ENCODE data around the gene GUCY1A1. TPM values are rescaled to one million over a fixed set of nuclear protein-coding genes. Genes with fewer than 3 reads are reported as not detected.
A peak's percentile ranks its signal among the peaks of the same experiment; 100 is the strongest.

Gene GUCY1A1
- total RNA-seq, 1 donor from 2014 or later, result 63.1 TPM

- no peak overlapping the region for H3K4me3 ChIP-seq
- H3K36me3 ChIP-seq, result peaks cover 15% of the 10 kb centered on the region
- TF ChIP-seq CTCF (IDR thresholded peaks at IDR 0.05), result no peak
- H3K9me3 ChIP-seq, result no peaks in the 10 kb centered on the region
- no peak for ATAC-seq
- H3K27ac ChIP-seq, result no peak overlapping the region
- no peaks in the 10 kb centered on the region for H3K4me1 ChIP-seq
- no peak for DNase-seq
- intact Hi-C loops (cut with DNase I), result no loop called here
- H3K27me3 ChIP-seq (ENCODE audit: low read depth), result no peaks in the 10 kb centered on the region
These were observed 56.3 kb downstream of the GUCY1A1 start for GRCh38 chr4:155722816-155723499.

GRCh38 chr4:155724731-155725130 lies 58.1 kb downstream of the GUCY1A1 start:
- no peaks in the 10 kb centered on the region for H3K27me3 ChIP-seq (ENCODE audit: low read depth)
- H3K9me3 ChIP-seq, result no peaks in the 10 kb centered on the region
- no peak for DNase-seq
- no peak for TF ChIP-seq CTCF (IDR thresholded peaks at IDR 0.05)
- H3K4me3 ChIP-seq, result no peak overlapping the region
- H3K4me1 ChIP-seq, result no peaks in the 10 kb centered on the region
- no peak for ATAC-seq
- intact Hi-C loops (cut with DNase I), result no loop called here
- no peak overlapping the region for H3K27ac ChIP-seq
- peaks cover 15% of the 10 kb centered on the region for H3K36me3 ChIP-seq

GRCh38 chr4:155734065-155734464 lies 67.4 kb downstream of the GUCY1A1 start:
- DNase-seq, result no peak
- no peak for TF ChIP-seq CTCF (IDR thresholded peaks at IDR 0.05)
- no peaks in the 10 kb centered on the region for H3K4me1 ChIP-seq
- no peak overlapping the region for H3K27ac ChIP-seq
- no peaks in the 10 kb centered on the region for H3K27me3 ChIP-seq (ENCODE audit: low read depth)
- no peaks in the 10 kb centered on the region for H3K9me3 ChIP-seq
- intact Hi-C loops (cut with DNase I), result no loop called here
- peaks cover 8% of the 10 kb centered on the region for H3K36me3 ChIP-seq
- ATAC-seq, result no peak
- no peak overlapping the region for H3K4me3 ChIP-seq

GRCh38 chr4:155734951-155735350 lies 68.3 kb downstream of the GUCY1A1 start:
- H3K27me3 ChIP-seq (ENCODE audit: low read depth), result no peaks in the 10 kb centered on the region
- peaks cover 6% of the 10 kb centered on the region for H3K36me3 ChIP-seq
- no peak overlapping the region for H3K4me3 ChIP-seq
- DNase-seq, result no peak
- H3K9me3 ChIP-seq, result no peaks in the 10 kb centered on the region
- no peak for TF ChIP-seq CTCF (IDR thresholded peaks at IDR 0.05)
- H3K27ac ChIP-seq, result no peak overlapping the region
- no peaks in the 10 kb centered on the region for H3K4me1 ChIP-seq
- intact Hi-C loops (cut with DNase I), result no loop called here
- ATAC-seq, result no peak

GRCh38 chr4:155735496-155735895 lies 68.8 kb downstream of the GUCY1A1 start:
- no peak for TF ChIP-seq CTCF (IDR thresholded peaks at IDR 0.05)
- ATAC-seq (no peak), DNase-seq (no peak)
- no peak overlapping the region for H3K4me3 ChIP-seq
- peak overlapping the region; percentile 8 for H3K27ac ChIP-seq
- no peaks in the 10 kb centered on the region for H3K4me1 ChIP-seq
- no peaks in the 10 kb centered on the region for H3K9me3 ChIP-seq
- intact Hi-C loops (cut with DNase I), result no loop called here
- H3K27me3 ChIP-seq (ENCODE audit: low read depth), result no peaks in the 10 kb centered on the region
- H3K36me3 ChIP-seq, result peaks cover under 1% of the 10 kb centered on the region
